DOHH2 (cell line): Measurements from ENCODE around the gene IRF7.

Experiments used
- H3F3A ChIP-seq: fragments of 200-600 bp; sonication (generic), shearing (Covaris generic); 2 replicates; pipeline ENCODE4 v1.6.0; 2016; ENCODE audit warnings: antibody characterized with exemption, mild to moderate bottlenecking; ENCODE audit not compliant: control insufficient read depth, insufficient read depth
- H3K27ac ChIP-seq: fragments of 200-600 bp; sonication (generic); 2 replicates; pipeline ENCODE4 v1.5.1; 2014; ENCODE audit warnings: low read depth, mild to moderate bottlenecking, low read length, moderate library complexity
- H3K27me3 ChIP-seq: fragments of 200-600 bp; sonication (generic); 2 replicates; pipeline ENCODE4 v1.6.1; 2014; ENCODE audit warnings: mild to moderate bottlenecking, low read length, mixed read lengths; ENCODE audit not compliant: control insufficient read depth
- H3K36me3 ChIP-seq: fragments of 200-600 bp; sonication (generic); 2 replicates; pipeline ENCODE4 v1.6.1; 2014; ENCODE audit warnings: mild to moderate bottlenecking, low read length, moderate library complexity, mixed read lengths; ENCODE audit not compliant: control insufficient read depth
- H3K4me1 ChIP-seq: fragments of 200-600 bp; sonication (generic); 2 replicates; pipeline ENCODE4 v1.6.1; 2014; ENCODE audit warnings: mild to moderate bottlenecking, low read length, mixed read lengths; ENCODE audit not compliant: control insufficient read depth
- H3K4me2 ChIP-seq: fragments of 200-600 bp; sonication (generic); 2 replicates; pipeline ENCODE4 v1.6.0; 2014; ENCODE audit warnings: mild to moderate bottlenecking, low read length, moderate library complexity
- H3K4me3 ChIP-seq: fragments of 200-600 bp; sonication (generic); 2 replicates; pipeline ENCODE4 v1.5.1; 2014; ENCODE audit warnings: mild to moderate bottlenecking, low read length, mixed read lengths
- H3K79me2 ChIP-seq: fragments of 200-600 bp; sonication (generic); 2 replicates; pipeline ENCODE4 v1.6.1; 2014; ENCODE audit warnings: mild to moderate bottlenecking, low read length, mixed read lengths; ENCODE audit not compliant: control insufficient read depth
- H3K9me2 ChIP-seq: fragments of 200-600 bp; sonication (generic); replicated peaks from 2 replicates; pipeline ENCODE4 v1.6.1; 2014; ENCODE audit warnings: mild to moderate bottlenecking, low read length, mixed read lengths; ENCODE audit not compliant: control insufficient read depth
- H3K9me3 ChIP-seq: fragments of 200-600 bp; sonication (generic); 2 replicates; pipeline ENCODE4 v1.6.1; 2014; ENCODE audit warnings: antibody characterized with exemption, low read length, mixed read lengths; ENCODE audit not compliant: control insufficient read depth, insufficient read depth
- H4K20me1 ChIP-seq: fragments of 200-600 bp; sonication (generic); 2 replicates; pipeline ENCODE4 v1.6.0; 2014; ENCODE audit warnings: low read depth, mild to moderate bottlenecking, antibody characterized with exemption, low read length, moderate library complexity; ENCODE audit not compliant: control insufficient read depth, insufficient read depth
- CTCF ChIP-seq: fragments of 200-600 bp; sonication (generic); IDR thresholded peaks from one replicate; pipeline ENCODE4 v1.5.1; 2014; ENCODE audit warnings: antibody characterized with exemption, mild to moderate bottlenecking, low read depth, low read length; ENCODE audit not compliant: poor library complexity, severe bottlenecking
- EZH2phosphoT487 ChIP-seq: fragments of 200-600 bp; sonication (generic); IDR thresholded peaks from 2 replicates; pipeline ENCODE4 v1.6.1; 2017; ENCODE audit warnings: borderline replicate concordance, mild to moderate bottlenecking, antibody characterized with exemption, low read length, moderate library complexity, mixed read lengths

The IRF7 gene

GRCh38 chr11:584287-584686 lies 31.5 kb downstream of the IRF7 start:
- no peak overlapping the region for H3K4me3 ChIP-seq
- no peaks in the 10 kb centered on the region for H3K9me3 ChIP-seq
- TF ChIP-seq EZH2phosphoT487 (no peak), CTCF (no peak)
- no peaks in the 10 kb centered on the region for H3F3A ChIP-seq
- H3K27me3 ChIP-seq = no peaks in the 10 kb centered on the region
- peaks cover 16% of the 10 kb centered on the region for H4K20me1 ChIP-seq
- H3K27ac ChIP-seq = no peak overlapping the region
- peaks cover 68% of the 10 kb centered on the region for H3K36me3 ChIP-seq
- H3K79me2 ChIP-seq = peaks cover 71% of the 10 kb centered on the region
- H3K9me2 ChIP-seq = no peaks in the 10 kb centered on the region
- no peaks in the 10 kb centered on the region for H3K4me1 ChIP-seq
- H3K4me2 ChIP-seq = no peak overlapping the region

GRCh38 chr11:581752-582151 lies 34.0 kb downstream of the IRF7 start:
- H4K20me1 ChIP-seq = peaks cover 29% of the 10 kb centered on the region

GRCh38 chr11:581342-581741 lies 34.4 kb downstream of the IRF7 start:
- Histone ChIP-seq H4K20me1 (peaks cover 29% of the 10 kb centered on the region), H3F3A (no peaks in the 10 kb centered on the region), H3K4me1 (peaks cover 15% of the 10 kb centered on the region), H3K4me3 (no peak overlapping the region), H3K27me3 (no peaks in the 10 kb centered on the region), H3K9me3 (no peaks in the 10 kb centered on the region), H3K4me2 (no peak overlapping the region), H3K36me3 (peaks cover 63% of the 10 kb centered on the region), H3K79me2 (peaks cover 76% of the 10 kb centered on the region), H3K9me2 (no peaks in the 10 kb centered on the region), H3K27ac (no peak overlapping the region)
- no peak for TF ChIP-seq EZH2phosphoT487
- TF ChIP-seq CTCF = no peak

More at GRCh38 chr11:581752-582151, 34.0 kb downstream of the IRF7 start:
- Histone ChIP-seq H3K9me2 (no peaks in the 10 kb centered on the region), H3K79me2 (peaks cover 77% of the 10 kb centered on the region), H3K27me3 (no peaks in the 10 kb centered on the region), H3K27ac (no peak overlapping the region), H3K36me3 (peaks cover 67% of the 10 kb centered on the region), H3K4me1 (peaks cover 15% of the 10 kb centered on the region), H3F3A (no peaks in the 10 kb centered on the region), H3K4me2 (no peak overlapping the region), H3K4me3 (no peak overlapping the region), H3K9me3 (no peaks in the 10 kb centered on the region)
- TF ChIP-seq EZH2phosphoT487 = no peak
- no peak for TF ChIP-seq CTCF
